Activated B cell treated with CpG ODN at 0.5 μM for 24 hours (primary cell): ENCODE results near the gene SLC51A. TPM values are rescaled to one million over a fixed set of nuclear protein-coding genes. Genes with fewer than 3 reads are reported as not detected.
"Not testable (repeated sequence)": the region's sequence is repeated elsewhere in the genome, so short reads cannot be mapped to it uniquely, and the experiment has no call there.

Experiments used
- ATAC-seq: fragments of 200-7000 bp; cut with Tn5 transposase; one replicate; pipeline ENCODE4 v1.10.0; 2021; ENCODE audit warnings: low read depth, mild to moderate bottlenecking, moderate library complexity
- CTCF ChIA-PET: fragments of 350-600 bp; sonication (Branson Sonifier 250); formaldehyde crosslinking; loops from one replicate; lab custom pipeline; 2021; ENCODE audit warnings: antibody characterized with exemption; lab: Charles Lee
- POLR2A ChIA-PET: fragments of 350-600 bp; sonication (Branson Sonifier 250); formaldehyde crosslinking; loops from one replicate; lab custom pipeline; 2021; ENCODE audit warnings: antibody characterized with exemption; lab: Charles Lee
- DNase-seq: peaks from one replicate; pipeline ENCODE4 v3.0.0; 2022
- H3K27ac Mint-ChIP-seq: one replicate; pipeline ENCODE4 v1.8.0; 2020; ENCODE audit warnings: mixed read lengths
- H3K27me3 Mint-ChIP-seq: one replicate; pipeline ENCODE4 v1.8.0; 2021; ENCODE audit warnings: mixed read lengths
- H3K36me3 Mint-ChIP-seq: one replicate; pipeline ENCODE4 v1.8.0; 2021; ENCODE audit warnings: low read depth, mixed read lengths
- H3K4me1 Mint-ChIP-seq: one replicate; pipeline ENCODE4 v1.8.0; 2021; ENCODE audit warnings: mixed read lengths
- H3K4me3 Mint-ChIP-seq: one replicate; pipeline ENCODE4 v1.8.0; 2020; ENCODE audit warnings: mild to moderate bottlenecking, mixed read lengths
- H3K9me3 Mint-ChIP-seq: one replicate; pipeline ENCODE4 v1.8.0; 2020; ENCODE audit warnings: mixed read lengths
- CTCF ChIP-seq: fragments of 200-600 bp; IDR thresholded peaks from one replicate; pipeline ENCODE4 v1.8.0; 2022; ENCODE audit warnings: antibody characterized with exemption, mild to moderate bottlenecking
- intact Hi-C: fragments of 100-400 bp; cut with micrococcal nuclease; formaldehyde crosslinking; loops from one replicate; pipeline ENCODE4 v1.15.1; 2024
- total RNA-seq: library from RNA; stranded (reverse); gene quantifications from 2 replicates; pipeline ENCODE4 v1.2.3, GENCODE V29; 2022

SLC51A gene
- total RNA-seq: not detected in 2 replicates

- Mint-ChIP-seq H3K27me3 (no peaks in the 10 kb centered on the region), H3K4me3 (no peak within 1 kb of the TSS), H3K27ac (peak within 1 kb of the TSS; percentile 1), H3K9me3 (no peaks in the 10 kb centered on the region), H3K36me3 (no peaks in the 10 kb centered on the region), H3K4me1 (peaks cover 16% of the 10 kb centered on the region)
- ChIA-PET POLR2A (interaction anchor here (0.5 kb wide), 1 partner anchor 96 kb away, joined by 5 read pairs; no protein-coding TSS in a partner anchor), CTCF (no interaction called here)
- DNase-seq (no peak), ATAC-seq (no peak)
- intact Hi-C loops: no loop called here
- no peak for TF ChIP-seq CTCF
Measured at GRCh38 chr3:196216089-196216564, at the start of gene SLC51A. TSS of gene SLC51A (plus strand) at chr3:196216534. CDS start at chr3:196216713, 179 bp downstream.

GRCh38 chr3:196166741-196167140 is 49.6 kb upstream of the SLC51A start:
- DNase-seq (no peak), ATAC-seq (no peak)
- TF ChIP-seq CTCF: no peak
- Mint-ChIP-seq H3K4me3 (no peak overlapping the region), H3K27me3 (no peaks in the 10 kb centered on the region), H3K36me3 (no peaks in the 10 kb centered on the region), H3K9me3 (peaks cover 3% of the 10 kb centered on the region), H3K27ac (no peak overlapping the region), H3K4me1 (peaks cover 9% of the 10 kb centered on the region)
- POLR2A ChIA-PET: interaction anchor here (0.6 kb wide), 1 partner anchor 91 kb away, joined by 3 read pairs; no protein-coding TSS in a partner anchor
- CTCF ChIA-PET: no interaction called here
- intact Hi-C loops: no loop called here

DNA sequence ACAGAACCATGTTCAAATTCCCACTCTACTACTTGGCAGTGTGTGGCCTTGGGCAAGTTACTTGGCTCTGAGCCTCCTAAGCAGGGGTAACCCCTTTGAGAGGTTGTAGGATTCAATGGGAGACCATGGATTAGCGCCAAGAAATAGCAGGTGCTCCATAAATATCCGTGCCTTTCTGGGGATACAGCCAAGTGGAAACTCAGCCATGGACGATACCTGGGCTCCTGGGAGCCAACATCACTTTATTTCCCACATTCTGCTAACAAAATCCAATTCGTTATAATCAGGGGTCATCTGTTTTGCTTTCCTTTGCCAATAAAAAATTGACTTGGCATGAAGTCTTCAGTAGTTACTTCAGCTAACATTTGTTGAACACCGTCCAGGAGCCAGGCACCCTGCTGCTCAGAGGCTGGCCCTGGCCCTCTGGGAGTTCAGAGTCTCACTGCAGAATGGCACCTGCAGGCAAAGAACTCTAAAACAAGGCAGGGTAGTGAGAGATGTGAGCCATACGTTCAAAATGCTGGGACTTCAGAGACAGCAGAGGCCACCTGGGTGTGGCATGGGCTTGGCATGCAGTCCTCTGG is 47.4 kb upstream of the SLC51A start:
- Mint-ChIP-seq H3K9me3 (peaks cover 3% of the 10 kb centered on the region), H3K4me1 (peaks cover 9% of the 10 kb centered on the region), H3K27me3 (no peaks in the 10 kb centered on the region), H3K36me3 (no peaks in the 10 kb centered on the region), H3K4me3 (no peak overlapping the region), H3K27ac (peak overlapping the region; percentile 4)
- ChIA-PET CTCF (no interaction called here), POLR2A (interaction anchor here (1.5 kb wide), 1 partner anchor 11 kb away, joined by 5 read pairs; no protein-coding TSS in a partner anchor)
- DNase-seq (no peak), ATAC-seq (no peak)
- intact Hi-C loops: no loop called here
- no peak for TF ChIP-seq CTCF

GRCh38 chr3:196169836-196170240 is 46.5 kb upstream of the SLC51A start:
- Mint-ChIP-seq H3K27me3 (no peaks in the 10 kb centered on the region), H3K9me3 (peaks cover 3% of the 10 kb centered on the region), H3K36me3 (no peaks in the 10 kb centered on the region), H3K4me3 (no peak overlapping the region), H3K4me1 (peaks cover 9% of the 10 kb centered on the region), H3K27ac (no peak overlapping the region)
- ChIA-PET POLR2A (interaction anchor here (1.5 kb wide), 1 partner anchor 10 kb away, joined by 5 read pairs; no protein-coding TSS in a partner anchor), CTCF (no interaction called here)
- DNase-seq (no peak), ATAC-seq (no peak)
- intact Hi-C loops: no loop called here
- TF ChIP-seq CTCF: no peak

GRCh38 chr3:196170296-196170695 is 46.0 kb upstream of the SLC51A start:
- POLR2A ChIA-PET: interaction anchor here (0.7 to 1.5 kb wide), 2 partner anchors 9 to 74 kb away, joined by 4 to 5 read pairs; no protein-coding TSS in a partner anchor

More at GRCh38 chr3:196170296-196170695, 46.0 kb upstream of the SLC51A start:
- H3K4me3 Mint-ChIP-seq, ATAC-seq, H3K27ac Mint-ChIP-seq, H3K27me3 Mint-ChIP-seq, intact Hi-C loops, H3K36me3 Mint-ChIP-seq, H3K4me1 Mint-ChIP-seq, H3K9me3 Mint-ChIP-seq, DNase-seq: not testable (repeated sequence)
- CTCF ChIA-PET: interaction anchor here (1.1 kb wide), 1 partner anchor 10 kb away, joined by 5 read pairs; no protein-coding TSS in a partner anchor
